Measurements from ENCODE around the gene ACTN3.
"Not testable (repeated sequence)": the region's sequence is repeated elsewhere in the genome, so short reads cannot be mapped to it uniquely, and the experiment has no call there.

The ACTN3 gene

DNA sequence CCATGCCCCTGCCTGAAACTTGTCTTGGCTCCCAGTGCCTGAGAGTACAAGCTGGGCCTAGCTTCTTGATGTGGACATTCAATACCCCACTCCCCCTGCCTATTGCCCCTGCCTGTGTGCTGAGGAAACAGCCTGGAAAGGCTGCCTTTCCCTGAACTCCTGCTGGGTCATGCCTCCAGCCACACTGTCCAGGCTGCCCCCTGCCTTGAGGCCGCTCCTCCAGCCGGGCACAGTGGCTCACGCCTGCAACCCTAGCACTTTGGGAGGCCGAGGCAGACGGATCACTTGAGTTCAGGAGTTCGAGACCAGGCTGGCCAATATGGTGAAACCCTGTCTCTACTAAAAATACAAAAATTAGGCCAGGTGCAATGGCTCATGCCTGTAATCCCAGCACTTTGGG lies 56.4 kb downstream of the ACTN3 start:
- DNase-seq: no peak

GRCh38 chr11:66604155-66604554 lies 57.5 kb downstream of the ACTN3 start:
- DNase-seq: no peak

GRCh38 chr11:66606608-66607007 lies 59.9 kb downstream of the ACTN3 start:
- DNase-seq: not testable (repeated sequence)

DNA sequence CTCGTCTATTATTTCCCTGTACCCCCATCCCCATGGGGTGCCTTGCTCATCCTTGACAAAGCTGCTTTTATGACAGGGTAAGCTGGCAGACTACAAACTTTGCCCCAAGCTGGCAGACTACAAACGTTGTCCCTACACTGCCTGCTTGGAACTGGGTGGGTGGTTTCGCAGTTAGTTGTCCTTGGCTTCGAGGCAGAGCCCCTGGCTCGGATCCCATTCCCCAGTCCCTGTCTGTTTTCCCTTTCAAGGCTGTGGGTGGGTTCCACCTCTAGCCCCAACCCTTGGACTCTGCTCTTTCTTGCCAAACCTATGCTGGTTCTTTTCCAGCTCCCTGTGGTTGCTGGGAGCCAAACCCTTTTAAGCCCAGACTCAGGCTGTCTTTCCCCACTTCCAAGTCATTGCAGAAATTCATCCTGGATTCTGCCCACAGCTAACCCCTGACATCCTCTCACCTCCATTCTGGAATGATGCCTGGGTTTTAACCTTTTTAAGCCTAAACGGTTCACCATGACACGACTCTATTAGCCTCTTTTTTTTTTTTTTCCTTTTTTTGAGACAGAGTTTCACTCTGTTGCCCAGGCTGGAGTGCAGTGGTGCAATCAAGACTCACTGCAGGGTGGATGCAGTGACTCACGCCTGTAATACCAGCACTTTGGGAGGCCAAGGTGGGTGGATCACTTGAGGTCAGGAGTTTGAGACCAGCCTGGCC lies 60.6 kb downstream of the ACTN3 start:
- no peak for DNase-seq

- no peak for DNase-seq
Observed at GRCh38 chr11:66609721-66610617, 63.3 kb downstream of the ACTN3 start.

DNA sequence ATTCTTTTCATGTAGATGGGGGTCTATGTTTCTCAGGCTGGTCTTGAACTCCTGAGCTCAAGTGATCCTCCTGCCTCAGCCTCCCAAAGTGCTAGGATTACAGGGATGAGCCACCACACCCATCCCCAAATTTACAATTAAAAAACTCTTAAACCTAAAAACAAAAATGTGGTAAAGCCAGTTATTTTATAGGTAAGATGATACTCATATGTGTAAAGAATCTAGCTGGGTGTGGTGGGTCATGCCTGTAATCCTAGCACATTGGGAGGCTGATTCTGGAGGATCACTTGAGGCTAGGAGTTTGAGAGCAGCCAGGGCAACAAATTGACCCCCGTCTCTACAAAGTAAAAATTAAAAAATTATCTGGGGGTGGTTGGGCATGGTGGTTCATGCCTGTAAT lies 65.8 kb downstream of the ACTN3 start:
- no peak for DNase-seq
